GM12878 (cell line): ENCODE measurements around the gene CCM2. TPM values are rescaled to one million over a fixed set of nuclear protein-coding genes. Genes with fewer than 3 reads are reported as not detected.

ENCODE experiments used
- ATAC-seq: fragments of 200-7000 bp; cut with Tn5 transposase; 3 replicates; pipeline ENCODE4 v1.9.1; 2020; ENCODE audit warnings: mild to moderate bottlenecking, moderate library complexity
- BruUV-seq: library from RNA; stranded (reverse); fragments of 400-500 nt; replicated peaks from 2 replicates; lab custom pipeline; 2021; lab: Mats Ljungman, UMichigan
- CTCF ChIA-PET: fragments of 300-600 bp; sonication (Branson Sonifier 250); formaldehyde crosslinking; extraction: SDS; loops from one replicate; lab custom pipeline; 2021; ENCODE audit warnings: inconsistent platforms; lab: Yijun Ruan, JAX
- POLR2A ChIA-PET: fragments of 350-600 bp; formaldehyde crosslinking; extraction: SDS; loops from one replicate; lab custom pipeline; 2021; ENCODE audit warnings: inconsistent platforms; lab: Charles Lee
- RAD21 ChIA-PET: fragments of 300-600 bp; sonication (Branson Sonifier 250); formaldehyde crosslinking; loops from one replicate; lab custom pipeline; 2023; ENCODE audit warnings: antibody characterized with exemption; ENCODE audit not compliant: unreplicated experiment; lab: Charles Lee
- SMC1A ChIA-PET: fragments of 300-600 bp; sonication (Branson Sonifier 250); formaldehyde crosslinking; loops from one replicate; lab custom pipeline; 2023; ENCODE audit not compliant: unreplicated experiment, uncharacterized antibody; lab: Charles Lee
- DNase-seq: peaks from one replicate; pipeline ENCODE4 v3.0.0-alpha.2; 2011; ENCODE audit warnings: low read depth, low spot score
- FAIRE-seq: peaks from 3 replicates; lab custom pipeline; 2011; peaks lifted over from hg19 to GRCh38; lab: Jason Lieb, UNC
- H2AFZ ChIP-seq: 2 replicates; pipeline ENCODE4 v1.6.0; 2011; ENCODE audit warnings: low read depth, low read length, control low read depth; ENCODE audit not compliant: control insufficient read depth
- H3K27ac ChIP-seq: 2 replicates; pipeline ENCODE4 v1.5.1; 2011; ENCODE audit warnings: control low read depth; ENCODE audit not compliant: control insufficient read depth, insufficient read depth
- H3K27me3 ChIP-seq, 2 experiments: replicated peaks in 1 of 2; 2 replicates each; pipeline versions ENCODE4 v1.6.0 to v1.6.1; 2011; ENCODE audit warnings: low read length in 1 of 2; ENCODE audit not compliant: control insufficient read depth in 2 of 2, insufficient read depth in 2 of 2
- H3K36me3 ChIP-seq, 2 experiments: 2 replicates each; pipeline ENCODE4 v1.5.1; 2011; ENCODE audit warnings: low read length in 1 of 2; ENCODE audit not compliant: control insufficient read depth in 2 of 2, insufficient read depth in 2 of 2
- H3K4me1 ChIP-seq: 2 replicates; pipeline ENCODE4 v1.6.1; 2011; ENCODE audit warnings: mild to moderate bottlenecking, low read length, moderate library complexity, mixed read lengths; ENCODE audit not compliant: control insufficient read depth, insufficient read depth
- H3K4me2 ChIP-seq: 2 replicates; pipeline ENCODE4 v1.6.0; 2011; ENCODE audit warnings: control low read depth; ENCODE audit not compliant: control insufficient read depth, insufficient read depth
- H3K4me3 ChIP-seq: fragments of 200-600 bp; sonication (generic); 2 replicates; pipeline ENCODE4 v1.5.1; 2016
- H3K79me2 ChIP-seq: 2 replicates; pipeline ENCODE4 v1.6.0; 2011; ENCODE audit warnings: low read length; ENCODE audit not compliant: control insufficient read depth, insufficient read depth
- H3K9ac ChIP-seq: 2 replicates; pipeline ENCODE4 v1.8.0; 2011; ENCODE audit warnings: low read length, control low read depth, mixed read lengths; ENCODE audit not compliant: control insufficient read depth, insufficient read depth
- H3K9me3 ChIP-seq: replicated peaks from 3 replicates; pipeline ENCODE4 v1.5.1; 2011; ENCODE audit warnings: mild to moderate bottlenecking, low read length; ENCODE audit not compliant: control insufficient read depth, insufficient read depth
- H4K20me1 ChIP-seq: 2 replicates; pipeline ENCODE4 v1.6.0; 2011; ENCODE audit not compliant: control insufficient read depth, insufficient read depth
- CEBPB ChIP-seq, 2 experiments: fragments of 150-350 bp in 1 of 2; IDR thresholded peaks; 2 replicates each; pipeline ENCODE4 v1.6.1; 2012 to 2014; ENCODE audit warnings: low read depth in 2 of 2, low read length in 2 of 2, borderline replicate concordance in 1 of 2, inconsistent platforms in 1 of 2
- EP300 ChIP-seq, 2 experiments: fragments of 150-350 bp in 1 of 2; IDR thresholded peaks; 2 replicates each; pipeline ENCODE4 v1.6.1; 2011 to 2012; ENCODE audit warnings: low read depth in 2 of 2, low read length in 2 of 2, borderline replicate concordance in 1 of 2, improper control_type of control experiment in 1 of 2, inconsistent platforms in 1 of 2; ENCODE audit not compliant: control insufficient read depth in 1 of 2
- FOS ChIP-seq: IDR thresholded peaks from 3 replicates; pipeline ENCODE4 v1.6.1; 2011; ENCODE audit warnings: borderline replicate concordance; ENCODE audit not compliant: insufficient read length; ENCODE audit errors: extremely low read depth
- HDAC2 ChIP-seq: fragments of 200-600 bp; sonication (generic); IDR thresholded peaks from 2 replicates; pipeline ENCODE4 v1.6.1; 2017
- HDGF ChIP-seq: fragments of 450-650 bp; IDR thresholded peaks from 2 replicates; pipeline ENCODE4 v1.6.1; 2016; ENCODE audit warnings: antibody characterized with exemption
- IKZF1 ChIP-seq: fragments of 450-650 bp; conservative IDR thresholded peaks from 2 replicates; pipeline ENCODE4 v1.6.1; 2017; ENCODE audit warnings: antibody characterized with exemption, mild to moderate bottlenecking
- MXI1 ChIP-seq: fragments of 150-350 bp; IDR thresholded peaks from 2 replicates; pipeline ENCODE4 v1.6.1; 2011; ENCODE audit warnings: low read depth, mild to moderate bottlenecking, inconsistent platforms, low read length, improper control_type of control experiment
- RAD51 ChIP-seq: fragments of 450-650 bp; IDR thresholded peaks from 2 replicates; pipeline ENCODE4 v1.6.1; 2016; ENCODE audit warnings: moderate library complexity, mild to moderate bottlenecking, inconsistent platforms
- SP1 ChIP-seq: IDR thresholded peaks from one replicate; pipeline ENCODE4 v1.6.1; 2011; ENCODE audit warnings: low read depth, low read length
- SUZ12 ChIP-seq: fragments of 200-600 bp; sonication (generic); IDR thresholded peaks from one replicate; pipeline ENCODE4 v1.6.1; 2018; ENCODE audit warnings: antibody characterized with exemption, mild to moderate bottlenecking; ENCODE audit not compliant: unreplicated experiment
- TBL1XR1 ChIP-seq: IDR thresholded peaks from 2 replicates; pipeline ENCODE4 v1.6.1; 2012; ENCODE audit warnings: low read depth, low read length, improper control_type of control experiment
- TCF7 ChIP-seq: IDR thresholded peaks from 2 replicates; pipeline ENCODE4 v1.6.1; 2014; ENCODE audit warnings: antibody characterized with exemption, borderline replicate concordance
- YBX1 ChIP-seq: fragments of 450-650 bp; IDR thresholded peaks from 2 replicates; pipeline ENCODE4 v1.6.1; 2016; ENCODE audit warnings: antibody characterized with exemption
- ZNF207 ChIP-seq: fragments of 450-650 bp; IDR thresholded peaks from 2 replicates; pipeline ENCODE4 v1.6.1; 2014; ENCODE audit warnings: antibody characterized with exemption, mild to moderate bottlenecking, borderline replicate concordance
- WGBS: methylation state at CpG from one replicate; pipeline ENCODE4 v1.1.6; 2016; ENCODE audit warnings: low lambda C conversion rate; ENCODE audit not compliant: insufficient replicate concordance, insufficient coverage; ENCODE audit errors: missing lambda C conversion rate; 5-methylcytosine and 5-hydroxymethylcytosine counted together
- in situ Hi-C: fragments of 300-500 bp; cut with MboI; formaldehyde crosslinking; loops from 9 replicates; pipeline ENCODE4 v1.14.3; 2018; ENCODE audit warnings: mixed read lengths
- intact Hi-C: fragments of 100-400 bp; cut with micrococcal nuclease; formaldehyde crosslinking; loops from one replicate; pipeline ENCODE4 v1.14.2; 2022; ENCODE audit not compliant: unreplicated experiment
- polyA plus RNA-seq, 11 experiments: library from polyadenylated mRNA; depleted of rRNA in 4 of 11; unstranded in 6 of 11; stranded (reverse) in 5 of 11; fragments of >200 nt; fragmentation: Nextera tagmentation in 4 of 11; fragmentation: Illumina TruSeq in 1 of 11; extraction: Ambion mirVana in 4 of 11; extraction: Trizol in 1 of 11; gene quantifications; 1 replicate in 1 of 11; 2 replicates in 10 of 11; pipeline versions ENCODE4 v1.2.1 to v1.2.3, GENCODE V29; 2011 to 2016; ENCODE audit warnings: inconsistent platforms in 2 of 11, missing spikeins in 2 of 11, low read depth in 1 of 11
- total RNA-seq, 4 experiments: library from RNA; depleted of rRNA in 3 of 4; stranded (reverse); fragments of >200 nt in 3 of 4; fragmentation: Illumina TruSeq in 1 of 4; extraction: Trizol in 1 of 4; gene quantifications; 2 replicates each; pipeline versions ENCODE4 v1.2.1 to v1.2.3, GENCODE V29; 2013 to 2021
- TF ChIP-seq, protein P1 (sequence below): fragments of 450-650 bp; IDR thresholded peaks from 2 replicates; pipeline ENCODE4 v1.6.1; 2018; ENCODE audit warnings: mild to moderate bottlenecking, low read depth, moderate library complexity; ENCODE audit not compliant: partially characterized antibody
- TF ChIP-seq, protein P2 (sequence below): IDR thresholded peaks from 2 replicates; pipeline ENCODE4 v1.6.1; 2012; ENCODE audit warnings: low read depth, low read length, improper control_type of control experiment
- TF ChIP-seq, protein P3 (sequence below): fragments of 450-650 bp; IDR thresholded peaks from 2 replicates; pipeline ENCODE4 v1.6.1; 2018; ENCODE audit warnings: borderline replicate concordance, mild to moderate bottlenecking; ENCODE audit not compliant: partially characterized antibody

Gene CCM2
- total and polyA plus RNA-seq, 10 of the 15 experiments (the other 5 are each of a cell fraction or from before 2014, with no cell fraction given), result 1.00 to 82.3 (median 48.7) TPM

GRCh38 chr7:44986218-44987053 is 13.6 kb upstream of the CCM2 start:
- ChIA-PET POLR2A (interaction anchor here (0.6 to 16.1 kb wide), 10 partner anchors 8 to 150 kb away, joined by 3 to 280 read pairs (median 4); partner anchors contain the start of genes CCM2, H2AZ2 and TBRG4), CTCF (interaction anchor here (0.9 to 5.9 kb wide), 3 partner anchors 8 to 15 kb away, joined by 5 to 48 read pairs (median 6); partner anchors contain the start of gene MYO1G), RAD21 (interaction anchor here (0.7 to 14.6 kb wide), 3 partner anchors 13 to 41 kb away, joined by 6 to 303 read pairs (median 33); partner anchors contain the start of gene CCM2), SMC1A (interaction anchor here (0.7 to 16.7 kb wide), 6 partner anchors 13 to 149 kb away, joined by 3 to 303 read pairs (median 4); partner anchors contain the start of gene CCM2)
- H3K79me2 ChIP-seq, result peaks cover 51% of the 10 kb centered on the region
- H2AFZ ChIP-seq, result peak overlapping the region; percentile 86
- H3K27ac ChIP-seq, result peak overlapping the region; percentile 86
- no TSS peak for BruUV-seq
- DNase-seq (peak; percentile 84), ATAC-seq (peak; percentile 90), FAIRE-seq (peak; percentile 91)
- H3K9me3 ChIP-seq, result no peaks in the 10 kb centered on the region
- H3K4me1 ChIP-seq, result peaks cover 22% of the 10 kb centered on the region
- intact Hi-C loops, result loop anchor here (1.0 kb wide), 1 partner anchor 13 kb away; no protein-coding TSS in a partner anchor
- peak overlapping the region; percentile 82 for H3K9ac ChIP-seq
- peaks cover 19 to 21% of the 10 kb centered on the region in 2 experiments for H3K36me3 ChIP-seq
- peak overlapping the region; percentile 94 for H3K4me2 ChIP-seq
- H4K20me1 ChIP-seq, result peaks cover 3% of the 10 kb centered on the region
- in situ Hi-C loops, result no loop called here
- under 1% methylated on average over 68 of the region's 68 CpGs for WGBS
- H3K4me3 ChIP-seq, result peak overlapping the region; percentile 93
- H3K27me3 ChIP-seq, result no peaks in the 10 kb centered on the region
- TF ChIP-seq TBL1XR1 (no peak), IKZF1 (peak; percentile 72), YBX1 (no peak), ZNF207 (peak; percentile 66), FOS (no peak), HDAC2 (no peak), HDGF (0 out of 2 replicates have a peak, but pooled peaks have one; percentile 58), EP300 (IDR thresholded peaks at IDR 0.05; ENCODE audit: borderline replicate concordance in 1 of 2, control insufficient read depth in 1 of 2, low read depth in 2 of 2, low read length in 2 of 2) (peak in 1 of 2 experiments; percentile 47; a peak in 1 of 4 replicates), TCF7 (no peak), SUZ12 (no peak), SP1 (peak; percentile 52), CEBPB (IDR thresholded peaks at IDR 0.05; ENCODE audit: borderline replicate concordance in 1 of 2, low read depth in 2 of 2, low read length in 2 of 2) (no peak), MXI1 (peak; percentile 97), RAD51 (no peak)
- TF ChIP-seq, protein P1, sequence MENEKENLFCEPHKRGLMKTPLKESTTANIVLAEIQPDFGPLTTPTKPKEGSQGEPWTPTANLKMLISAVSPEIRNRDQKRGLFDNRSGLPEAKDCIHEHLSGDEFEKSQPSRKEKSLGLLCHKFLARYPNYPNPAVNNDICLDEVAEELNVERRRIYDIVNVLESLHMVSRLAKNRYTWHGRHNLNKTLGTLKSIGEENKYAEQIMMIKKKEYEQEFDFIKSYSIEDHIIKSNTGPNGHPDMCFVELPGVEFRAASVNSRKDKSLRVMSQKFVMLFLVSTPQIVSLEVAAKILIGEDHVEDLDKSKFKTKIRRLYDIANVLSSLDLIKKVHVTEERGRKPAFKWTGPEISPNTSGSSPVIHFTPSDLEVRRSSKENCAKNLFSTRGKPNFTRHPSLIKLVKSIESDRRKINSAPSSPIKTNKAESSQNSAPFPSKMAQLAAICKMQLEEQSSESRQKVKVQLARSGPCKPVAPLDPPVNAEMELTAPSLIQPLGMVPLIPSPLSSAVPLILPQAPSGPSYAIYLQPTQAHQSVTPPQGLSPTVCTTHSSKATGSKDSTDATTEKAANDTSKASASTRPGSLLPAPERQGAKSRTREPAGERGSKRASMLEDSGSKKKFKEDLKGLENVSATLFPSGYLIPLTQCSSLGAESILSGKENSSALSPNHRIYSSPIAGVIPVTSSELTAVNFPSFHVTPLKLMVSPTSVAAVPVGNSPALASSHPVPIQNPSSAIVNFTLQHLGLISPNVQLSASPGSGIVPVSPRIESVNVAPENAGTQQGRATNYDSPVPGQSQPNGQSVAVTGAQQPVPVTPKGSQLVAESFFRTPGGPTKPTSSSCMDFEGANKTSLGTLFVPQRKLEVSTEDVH, result peak; percentile 19
- TF ChIP-seq, protein P2, sequence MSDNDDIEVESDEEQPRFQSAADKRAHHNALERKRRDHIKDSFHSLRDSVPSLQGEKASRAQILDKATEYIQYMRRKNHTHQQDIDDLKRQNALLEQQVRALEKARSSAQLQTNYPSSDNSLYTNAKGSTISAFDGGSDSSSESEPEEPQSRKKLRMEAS, result peak; percentile 99
- TF ChIP-seq, protein P3, sequence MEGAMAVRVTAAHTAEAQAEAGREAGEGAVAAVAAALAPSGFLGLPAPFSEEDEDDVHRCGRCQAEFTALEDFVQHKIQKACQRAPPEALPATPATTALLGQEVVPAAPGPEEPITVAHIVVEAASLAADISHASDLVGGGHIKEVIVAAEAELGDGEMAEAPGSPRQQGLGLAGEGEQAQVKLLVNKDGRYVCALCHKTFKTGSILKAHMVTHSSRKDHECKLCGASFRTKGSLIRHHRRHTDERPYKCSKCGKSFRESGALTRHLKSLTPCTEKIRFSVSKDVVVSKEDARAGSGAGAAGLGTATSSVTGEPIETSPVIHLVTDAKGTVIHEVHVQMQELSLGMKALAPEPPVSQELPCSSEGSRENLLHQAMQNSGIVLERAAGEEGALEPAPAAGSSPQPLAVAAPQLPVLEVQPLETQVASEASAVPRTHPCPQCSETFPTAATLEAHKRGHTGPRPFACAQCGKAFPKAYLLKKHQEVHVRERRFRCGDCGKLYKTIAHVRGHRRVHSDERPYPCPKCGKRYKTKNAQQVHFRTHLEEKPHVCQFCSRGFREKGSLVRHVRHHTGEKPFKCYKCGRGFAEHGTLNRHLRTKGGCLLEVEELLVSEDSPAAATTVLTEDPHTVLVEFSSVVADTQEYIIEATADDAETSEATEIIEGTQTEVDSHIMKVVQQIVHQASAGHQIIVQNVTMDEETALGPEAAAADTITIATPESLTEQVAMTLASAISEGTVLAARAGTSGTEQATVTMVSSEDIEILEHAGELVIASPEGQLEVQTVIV, result no peak
